ENCODE results near the gene PROKR2.

The PROKR2 gene

GRCh38 chr20:5279661-5280060, 37.1 kb downstream of the PROKR2 start:
- TF ChIP-seq CEBPB (IDR thresholded peaks at IDR 0.05): no peak
- TF ChIP-seq NFIC (IDR thresholded peaks at IDR 0.05): no peak
- TF ChIP-seq CREB1 (IDR thresholded peaks at IDR 0.05; ENCODE audit: low read depth): no peak
- TF ChIP-seq EP300 (IDR thresholded peaks at IDR 0.05; ENCODE audit: borderline replicate concordance): no peak
- no peak for TF ChIP-seq TCF12 (IDR thresholded peaks at IDR 0.05; ENCODE audit: low read depth)
- no peak for TF ChIP-seq EGR1 (IDR thresholded peaks at IDR 0.05)
- TF ChIP-seq ZBTB7A (IDR thresholded peaks at IDR 0.05; ENCODE audit: low read depth): no peak
- TF ChIP-seq FOXM1 (IDR thresholded peaks at IDR 0.05; ENCODE audit: borderline replicate concordance, low read depth): no peak
- TF ChIP-seq TEAD4 (IDR thresholded peaks at IDR 0.05): no peak
- TF ChIP-seq MAX (IDR thresholded peaks at IDR 0.05): no peak
- TF ChIP-seq REST (IDR thresholded peaks at IDR 0.05; ENCODE audit: low read depth): no peak
- no peak for TF ChIP-seq YY1 (IDR thresholded peaks at IDR 0.05; ENCODE audit: low read depth)
- TF ChIP-seq RAD21 (IDR thresholded peaks at IDR 0.05; ENCODE audit: low read depth): no peak
- no peak for TF ChIP-seq TAF1 (IDR thresholded peaks at IDR 0.05; ENCODE audit: low read depth)
- TF ChIP-seq USF1 (IDR thresholded peaks at IDR 0.05): no peak

- TF ChIP-seq TAF1 (IDR thresholded peaks at IDR 0.05; ENCODE audit: low read depth) (no peak), YY1 (IDR thresholded peaks at IDR 0.05; ENCODE audit: low read depth) (no peak), REST (IDR thresholded peaks at IDR 0.05; ENCODE audit: low read depth) (no peak)
Measured at GRCh38 chr20:5272268-5272667, 44.5 kb downstream of the PROKR2 start.

GRCh38 chr20:5270603-5271002, 46.2 kb downstream of the PROKR2 start:
- TF ChIP-seq USF1 (IDR thresholded peaks at IDR 0.05) (no peak), YY1 (IDR thresholded peaks at IDR 0.05; ENCODE audit: low read depth) (no peak), FOXM1 (IDR thresholded peaks at IDR 0.05; ENCODE audit: borderline replicate concordance, low read depth) (no peak), TEAD4 (IDR thresholded peaks at IDR 0.05) (no peak), EGR1 (IDR thresholded peaks at IDR 0.05) (no peak), RAD21 (IDR thresholded peaks at IDR 0.05; ENCODE audit: low read depth) (no peak), TAF1 (IDR thresholded peaks at IDR 0.05; ENCODE audit: low read depth) (no peak), CREB1 (IDR thresholded peaks at IDR 0.05; ENCODE audit: low read depth) (no peak), REST (IDR thresholded peaks at IDR 0.05; ENCODE audit: low read depth) (no peak), EP300 (IDR thresholded peaks at IDR 0.05; ENCODE audit: borderline replicate concordance) (no peak), ZBTB7A (IDR thresholded peaks at IDR 0.05; ENCODE audit: low read depth) (no peak), TCF12 (IDR thresholded peaks at IDR 0.05; ENCODE audit: low read depth) (no peak), NFIC (IDR thresholded peaks at IDR 0.05) (no peak), MAX (IDR thresholded peaks at IDR 0.05) (no peak), CEBPB (IDR thresholded peaks at IDR 0.05) (no peak)

- no peak for TF ChIP-seq USF1 (IDR thresholded peaks at IDR 0.05)
- no peak for TF ChIP-seq CEBPB (IDR thresholded peaks at IDR 0.05)
Measured at GRCh38 chr20:5268449-5268848, 48.3 kb downstream of the PROKR2 start.

- TF ChIP-seq TAF1 (IDR thresholded peaks at IDR 0.05; ENCODE audit: low read depth) (no peak), REST (IDR thresholded peaks at IDR 0.05; ENCODE audit: low read depth) (no peak), TEAD4 (IDR thresholded peaks at IDR 0.05) (no peak), CEBPB (IDR thresholded peaks at IDR 0.05) (no peak), ZBTB7A (IDR thresholded peaks at IDR 0.05; ENCODE audit: low read depth) (no peak), FOXM1 (IDR thresholded peaks at IDR 0.05; ENCODE audit: borderline replicate concordance, low read depth) (no peak), USF1 (IDR thresholded peaks at IDR 0.05) (no peak), EP300 (IDR thresholded peaks at IDR 0.05; ENCODE audit: borderline replicate concordance) (no peak), MAX (IDR thresholded peaks at IDR 0.05) (no peak), EGR1 (IDR thresholded peaks at IDR 0.05) (no peak), TCF12 (IDR thresholded peaks at IDR 0.05; ENCODE audit: low read depth) (no peak), RAD21 (IDR thresholded peaks at IDR 0.05; ENCODE audit: low read depth) (no peak), YY1 (IDR thresholded peaks at IDR 0.05; ENCODE audit: low read depth) (no peak)
Measured at GRCh38 chr20:5267092-5267491, 49.7 kb downstream of the PROKR2 start.
